Superior temporal gyrus (tissue), 1 donor: ENCODE data around the gene AFF1.
"Not testable (repeated sequence)": the region's sequence is repeated elsewhere in the genome, so short reads cannot be mapped to it uniquely, and the experiment has no call there.

Experiments
- DNase-seq: peaks from one replicate; pipeline ENCODE4 v3.0.0-alpha.2; 2016; ENCODE audit errors: extremely low spot score

The AFF1 gene

GRCh38 chr4:87037171-87037570 lies 102.4 kb downstream of the AFF1 start:
- not testable (repeated sequence) for DNase-seq

DNA sequence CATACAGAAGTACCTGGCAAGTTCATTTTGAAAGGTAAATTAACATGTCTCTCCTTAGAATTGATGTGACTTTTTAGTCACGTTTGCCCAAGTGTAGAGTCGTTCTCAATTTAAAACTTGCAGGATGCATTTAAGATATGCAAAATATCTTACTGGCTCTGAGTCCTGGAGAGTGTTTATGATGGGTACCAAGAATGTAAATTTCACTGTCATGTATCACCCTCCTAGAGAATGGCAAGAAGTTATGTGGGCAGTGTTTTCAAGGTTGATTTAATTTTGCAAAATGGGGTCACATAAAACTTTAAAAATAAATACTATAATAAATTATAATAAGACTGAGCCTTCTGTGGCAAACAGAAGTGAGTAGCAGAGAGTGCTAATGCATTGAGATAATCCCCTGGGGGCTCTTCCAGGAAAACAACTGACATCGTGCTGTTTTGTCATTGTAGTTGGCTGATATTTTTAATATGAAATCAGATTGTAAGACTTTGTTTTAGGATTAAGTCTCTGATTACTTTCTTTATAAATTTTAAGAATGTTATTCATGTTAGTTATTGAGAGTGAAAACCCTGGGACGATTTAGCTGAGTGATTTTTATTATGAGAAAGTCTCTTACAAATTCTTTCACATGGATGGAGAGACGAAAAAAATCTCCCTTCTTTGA lies 103.0 kb downstream of the AFF1 start:
- no peak for DNase-seq

- DNase-seq: peak; percentile 79
Measured at GRCh38 chr4:87038837-87039615, 104.2 kb downstream of the AFF1 start.

DNA sequence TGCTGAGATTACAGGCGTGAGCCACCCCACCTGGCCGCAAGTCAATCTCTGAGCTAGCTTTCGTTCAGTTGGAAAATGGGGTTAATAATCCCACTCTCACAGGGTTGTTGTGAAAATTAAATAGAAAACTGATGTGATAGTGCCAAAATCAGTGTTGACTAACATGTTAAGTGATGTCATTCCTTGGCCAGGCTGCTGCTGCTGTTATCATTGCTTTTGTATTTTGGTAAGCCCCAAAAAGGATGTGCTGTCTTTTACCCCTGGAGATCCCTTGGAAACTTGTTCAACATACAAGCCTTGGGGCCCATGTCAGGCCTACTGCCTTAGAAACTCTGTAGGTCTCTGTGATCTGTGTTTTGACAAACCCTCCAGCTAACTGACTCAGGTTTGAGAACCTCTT lies 106.3 kb downstream of the AFF1 start:
- DNase-seq: no peak

GRCh38 chr4:87042221-87042620 lies 107.4 kb downstream of the AFF1 start:
- DNase-seq: no peak

DNA sequence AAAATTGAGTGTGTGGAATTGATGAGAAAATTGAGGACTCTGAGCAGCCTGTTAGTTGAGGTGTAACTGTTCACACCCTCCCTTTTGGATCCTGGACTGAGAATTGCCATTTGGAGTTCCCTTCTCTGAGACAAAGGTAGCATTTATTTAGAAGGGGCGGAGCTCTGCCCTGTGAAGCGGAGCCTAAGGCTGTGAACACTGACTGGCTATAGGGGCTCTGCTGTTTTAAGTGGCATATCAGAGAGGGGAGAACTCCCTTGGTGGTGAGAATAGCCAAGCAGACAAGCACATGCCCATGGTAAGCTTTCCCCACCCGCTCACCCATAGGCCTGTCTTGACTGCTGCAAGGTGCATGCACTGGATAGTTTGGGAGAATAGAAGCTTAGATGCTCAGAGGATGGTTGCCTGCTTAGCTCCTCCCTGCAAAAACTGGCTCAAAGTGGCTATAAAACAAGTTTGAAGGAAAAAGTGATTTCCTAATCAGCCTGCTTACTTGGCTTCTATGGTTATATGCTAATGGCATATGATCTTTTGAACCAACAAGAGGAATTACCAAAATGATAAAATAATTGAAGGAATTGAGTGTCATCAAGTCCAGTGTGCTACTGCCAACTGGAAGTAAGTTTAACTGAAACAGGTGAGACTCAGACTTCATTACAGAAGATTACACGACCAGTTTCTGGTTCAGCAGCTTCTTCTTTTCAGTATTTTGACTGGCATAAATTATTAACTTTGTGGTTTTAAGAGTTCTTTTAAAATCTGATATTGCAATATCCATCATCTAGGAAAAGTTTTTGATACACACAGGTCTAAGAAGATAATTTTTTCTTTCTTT lies 108.4 kb downstream of the AFF1 start:
- no peak for DNase-seq

DNA sequence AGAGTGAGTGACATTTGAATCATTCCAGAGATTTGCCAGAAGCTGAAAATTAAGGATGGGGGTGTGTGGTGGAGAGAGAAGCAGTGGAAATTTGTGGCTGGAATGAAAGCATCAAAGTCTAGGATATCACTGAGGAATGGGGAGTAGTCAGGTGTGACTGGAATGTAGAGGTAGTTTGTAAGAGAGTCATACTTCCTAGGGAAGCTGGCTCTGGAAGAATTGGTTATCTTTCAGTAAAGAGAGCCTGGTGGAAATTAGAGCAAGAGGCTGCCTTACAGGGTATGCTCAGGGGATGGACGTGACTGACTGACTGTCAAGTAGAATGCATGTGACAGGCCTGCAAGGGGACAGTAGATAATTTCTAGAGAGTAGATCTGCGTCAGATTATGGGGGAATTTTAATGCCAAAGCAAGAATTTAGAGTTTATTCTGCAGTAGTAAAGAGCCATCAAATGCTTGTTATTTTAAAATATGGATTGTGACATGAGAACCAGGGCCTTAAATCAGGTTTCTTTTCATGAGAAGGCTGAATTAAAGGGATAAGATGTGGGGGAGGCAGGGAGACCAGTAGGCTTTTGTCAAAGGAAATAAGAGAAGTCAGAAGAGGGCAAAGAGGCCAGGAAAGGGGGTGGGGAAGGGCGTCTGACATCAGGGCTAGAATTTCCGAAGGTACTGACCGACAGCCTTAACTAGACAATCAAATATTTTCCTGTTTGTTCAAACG lies 109.9 kb downstream of the AFF1 start:
- peak; percentile 47 for DNase-seq

GRCh38 chr4:87045234-87045558 lies 110.4 kb downstream of the AFF1 start:
- no peak for DNase-seq

- no peak for DNase-seq
Measured at GRCh38 chr4:87045659-87046058, 110.8 kb downstream of the AFF1 start.

GRCh38 chr4:87046121-87046551 lies 111.3 kb downstream of the AFF1 start:
- DNase-seq: no peak

GRCh38 chr4:87047281-87047798 lies 112.5 kb downstream of the AFF1 start:
- DNase-seq: no peak

- peak; percentile 73 for DNase-seq
Measured at GRCh38 chr4:87049508-87049907, 114.7 kb downstream of the AFF1 start.

DNA sequence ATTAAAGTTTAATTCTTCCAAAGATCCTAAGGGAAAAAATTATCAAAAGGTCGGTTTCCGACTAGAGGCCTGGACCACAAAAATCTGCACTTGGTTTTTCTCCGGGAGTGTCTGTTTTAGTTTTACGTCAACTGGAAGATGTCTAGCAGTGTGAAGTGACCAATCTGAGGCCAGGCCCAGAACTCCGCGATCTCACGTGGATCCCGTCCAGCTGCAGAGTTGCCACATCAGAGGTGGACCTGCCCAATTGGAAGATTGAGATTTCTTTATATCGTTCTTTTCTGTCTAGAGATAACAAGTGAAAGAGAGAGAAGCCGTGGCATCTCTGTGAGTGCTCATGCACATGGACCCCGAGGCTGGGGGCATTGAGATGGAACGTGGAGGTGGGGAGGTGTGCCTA lies 115.8 kb downstream of the AFF1 start:
- DNase-seq: no peak

GRCh38 chr4:87051121-87051713 lies 116.4 kb downstream of the AFF1 start:
- no peak for DNase-seq

DNA sequence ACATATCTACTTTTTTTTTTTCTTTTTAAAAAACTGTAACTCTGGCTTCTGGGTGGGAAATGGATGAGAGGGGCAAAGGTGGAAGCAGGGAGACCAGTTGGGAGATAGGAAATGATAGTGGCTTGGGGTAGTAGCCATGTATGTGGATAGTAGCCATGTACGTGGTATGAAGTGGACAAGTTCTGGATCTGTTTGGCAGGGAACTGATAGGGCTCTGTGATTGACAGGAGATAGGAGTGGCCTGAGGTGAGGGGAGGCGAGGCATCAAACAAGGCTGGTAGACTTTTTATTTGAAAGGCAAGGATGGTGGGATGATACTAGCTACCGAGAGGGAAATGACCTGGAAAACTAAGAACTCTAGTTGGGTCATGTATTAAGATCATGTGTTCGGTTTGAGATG lies 117.8 kb downstream of the AFF1 start:
- DNase-seq: no peak

DNA sequence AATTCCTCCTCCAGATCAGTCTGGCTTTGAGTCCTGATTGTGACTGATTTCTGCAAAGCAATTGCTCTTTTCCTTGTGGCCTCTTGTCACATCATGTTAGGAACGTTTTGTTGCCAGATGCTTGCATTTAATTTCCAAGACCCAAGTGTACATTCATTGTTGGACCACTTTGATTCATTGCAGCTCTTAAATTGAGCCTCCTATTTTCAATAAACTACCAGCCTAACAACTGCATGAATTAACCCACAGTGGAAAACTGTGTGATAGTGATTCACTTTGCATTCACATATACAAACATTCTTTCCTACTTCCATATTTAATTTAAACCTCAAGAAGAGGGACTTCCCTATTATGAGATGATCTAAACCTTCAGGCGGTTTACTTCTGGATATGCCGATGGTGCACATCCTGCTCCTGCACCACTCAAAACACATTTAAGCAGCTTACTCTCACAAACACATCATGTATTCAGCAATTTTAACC lies 118.4 kb downstream of the AFF1 start:
- DNase-seq: no peak

DNA sequence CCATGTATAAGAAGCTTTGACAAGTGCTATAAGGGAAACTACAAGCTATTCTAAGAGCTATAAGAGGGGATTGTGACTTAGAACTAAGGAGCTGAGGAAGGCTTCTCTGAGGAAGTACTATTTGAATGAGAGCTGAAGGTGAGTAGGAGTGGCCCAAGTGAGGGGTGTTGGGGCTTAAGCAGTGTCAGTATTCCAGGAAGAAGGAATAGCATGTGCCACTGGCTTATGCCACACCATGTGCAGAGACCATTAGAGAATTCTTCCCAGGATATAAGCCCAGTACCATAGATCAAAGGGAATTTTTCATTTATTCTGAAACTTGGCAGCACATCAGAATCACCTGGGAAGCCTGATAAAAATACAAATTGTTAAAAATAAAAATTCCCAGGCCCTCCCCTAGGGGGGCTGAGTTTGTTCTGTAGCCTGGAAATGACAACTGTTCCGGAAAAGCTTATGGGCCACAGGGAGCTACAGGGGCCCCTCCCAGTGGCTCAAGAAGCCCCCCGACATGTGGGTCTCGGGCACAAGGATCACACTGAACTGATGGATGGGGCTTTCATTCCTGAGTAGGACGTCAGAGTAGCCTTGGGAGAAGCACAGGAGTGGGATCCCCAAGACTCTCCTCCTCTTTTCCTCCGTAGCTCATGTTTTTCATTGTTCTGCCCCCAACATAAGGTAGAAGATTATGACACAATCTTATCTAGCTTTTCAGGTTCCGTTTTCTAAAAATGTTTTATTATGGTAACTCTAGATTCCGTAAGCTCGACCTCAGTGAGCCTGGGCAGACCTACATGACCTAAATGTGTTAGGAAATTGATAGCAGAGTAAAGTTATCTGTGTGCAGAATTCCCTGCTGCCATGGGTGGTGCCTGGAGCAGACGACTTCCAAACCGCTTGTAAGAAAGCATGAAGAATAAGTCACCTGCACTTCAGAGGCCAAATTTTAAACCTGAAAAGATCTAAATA lies 119.3 kb downstream of the AFF1 start:
- DNase-seq: no peak

DNA sequence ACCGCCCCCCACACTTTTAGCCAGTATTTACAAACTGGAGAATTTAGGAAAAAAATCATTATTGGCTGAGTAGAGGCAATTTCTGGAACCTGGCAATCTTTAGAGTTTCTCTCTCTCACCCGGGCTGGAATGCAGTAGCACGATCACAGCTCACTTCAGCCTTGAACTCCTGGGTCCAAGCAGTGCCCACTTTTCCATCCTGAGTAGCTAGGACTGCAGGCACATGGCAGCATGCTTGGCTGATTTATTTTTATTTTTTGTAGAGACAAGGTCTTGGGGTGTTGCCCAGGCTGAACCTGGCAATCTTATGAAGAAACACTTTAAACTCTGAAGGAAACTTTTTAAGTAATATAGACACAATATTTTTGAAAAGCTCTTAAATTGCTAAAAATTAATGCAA lies 120.1 kb downstream of the AFF1 start:
- no peak for DNase-seq

GRCh38 chr4:87055311-87055710 lies 120.5 kb downstream of the AFF1 start:
- DNase-seq: peak; percentile 47

DNA sequence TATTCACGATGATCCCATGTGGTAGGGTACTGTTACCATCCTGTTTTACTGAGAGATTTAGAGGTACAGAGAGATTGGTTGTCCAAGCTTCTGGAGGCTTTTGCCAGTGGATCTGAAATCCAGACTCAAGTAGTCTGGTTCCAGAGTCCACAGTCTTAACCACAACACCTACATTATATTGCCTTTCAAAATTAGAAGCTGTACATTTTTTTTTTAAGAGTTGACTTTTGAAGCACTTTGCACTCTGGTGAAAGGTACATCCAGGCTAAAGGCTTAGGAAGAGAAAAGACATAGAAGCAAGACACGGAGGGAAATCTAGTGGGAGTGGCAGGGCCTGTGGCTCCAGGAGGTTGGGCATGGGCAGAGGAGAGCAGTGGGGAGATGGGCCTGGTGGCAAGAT lies 122.1 kb downstream of the AFF1 start:
- DNase-seq: no peak
